NCI-H69 (cell line): Measurements from ENCODE around the gene TINAGL1.
A peak's percentile ranks its signal among the peaks of the same experiment; 100 is the strongest.

Experiments used
- DNase-seq: peaks from one replicate; lab custom pipeline; 2025; lab: John Stamatoyannopoulos, UW

Gene TINAGL1

GRCh38 chr1:31607360-31607759 lies 31.0 kb downstream of the TINAGL1 start:
- no peak for DNase-seq

DNA sequence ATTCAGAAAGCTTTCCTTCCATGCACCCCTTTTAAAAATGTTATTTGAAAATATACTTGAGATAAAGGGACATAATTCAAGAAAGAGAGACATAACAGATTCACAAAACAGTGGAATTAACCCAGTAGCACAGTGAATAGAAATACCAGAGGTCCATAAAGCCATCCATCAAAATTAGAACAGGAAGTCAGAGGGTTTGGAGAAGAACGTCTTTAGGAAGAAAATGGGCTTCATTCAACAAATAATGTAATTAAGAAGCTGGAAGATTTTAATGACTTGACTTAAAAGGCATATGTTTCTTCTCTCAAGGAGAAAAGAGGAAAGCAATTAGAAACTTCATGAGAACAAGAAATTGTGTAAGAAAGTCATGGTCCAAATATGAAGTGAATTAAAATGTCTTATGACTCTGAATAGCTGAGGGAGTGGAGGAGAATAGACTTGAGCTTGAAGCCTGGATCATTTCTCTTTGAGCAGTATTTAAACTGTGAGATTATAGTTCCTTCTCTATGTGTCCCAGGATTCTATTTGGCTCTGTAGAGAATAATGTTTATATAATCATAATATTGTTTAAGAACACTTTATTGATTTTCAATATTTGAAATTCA lies 33.3 kb downstream of the TINAGL1 start:
- DNase-seq: no peak

- DNase-seq: no peak
Observed at GRCh38 chr1:31614414-31615005, 38.2 kb downstream of the TINAGL1 start.

GRCh38 chr1:31615414-31615813 lies 39.1 kb downstream of the TINAGL1 start:
- DNase-seq: no peak

DNA sequence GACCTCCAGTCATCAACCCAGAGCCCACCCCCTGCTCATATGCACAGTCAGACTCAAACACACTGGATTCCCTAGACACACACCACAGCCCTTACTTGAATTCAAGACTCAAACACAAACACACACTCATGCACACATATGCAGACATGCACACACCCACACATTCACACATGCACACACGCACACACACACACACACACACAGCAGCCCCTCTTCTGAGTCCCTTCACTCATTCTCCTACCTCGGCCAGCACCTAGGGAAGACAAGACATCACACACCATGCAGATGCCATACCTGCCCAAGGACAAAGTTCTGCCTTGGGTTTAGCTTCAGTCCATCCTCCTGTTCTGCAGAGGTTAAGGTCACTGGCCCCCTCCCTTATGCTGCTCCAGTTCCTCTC lies 39.6 kb downstream of the TINAGL1 start:
- DNase-seq: no peak

- peak; percentile 27 for DNase-seq
Observed at GRCh38 chr1:31617218-31617915, 41.1 kb downstream of the TINAGL1 start, which contains the start of gene HCRTR1. Gene HCRTR1, plus strand, starts transcription at chr1:31617689. Its CDS starts 1,504 bp downstream, at chr1:31619193.

- DNase-seq: peak; percentile 65
Observed at GRCh38 chr1:31617916-31618746, 41.8 kb downstream of the TINAGL1 start.

DNA sequence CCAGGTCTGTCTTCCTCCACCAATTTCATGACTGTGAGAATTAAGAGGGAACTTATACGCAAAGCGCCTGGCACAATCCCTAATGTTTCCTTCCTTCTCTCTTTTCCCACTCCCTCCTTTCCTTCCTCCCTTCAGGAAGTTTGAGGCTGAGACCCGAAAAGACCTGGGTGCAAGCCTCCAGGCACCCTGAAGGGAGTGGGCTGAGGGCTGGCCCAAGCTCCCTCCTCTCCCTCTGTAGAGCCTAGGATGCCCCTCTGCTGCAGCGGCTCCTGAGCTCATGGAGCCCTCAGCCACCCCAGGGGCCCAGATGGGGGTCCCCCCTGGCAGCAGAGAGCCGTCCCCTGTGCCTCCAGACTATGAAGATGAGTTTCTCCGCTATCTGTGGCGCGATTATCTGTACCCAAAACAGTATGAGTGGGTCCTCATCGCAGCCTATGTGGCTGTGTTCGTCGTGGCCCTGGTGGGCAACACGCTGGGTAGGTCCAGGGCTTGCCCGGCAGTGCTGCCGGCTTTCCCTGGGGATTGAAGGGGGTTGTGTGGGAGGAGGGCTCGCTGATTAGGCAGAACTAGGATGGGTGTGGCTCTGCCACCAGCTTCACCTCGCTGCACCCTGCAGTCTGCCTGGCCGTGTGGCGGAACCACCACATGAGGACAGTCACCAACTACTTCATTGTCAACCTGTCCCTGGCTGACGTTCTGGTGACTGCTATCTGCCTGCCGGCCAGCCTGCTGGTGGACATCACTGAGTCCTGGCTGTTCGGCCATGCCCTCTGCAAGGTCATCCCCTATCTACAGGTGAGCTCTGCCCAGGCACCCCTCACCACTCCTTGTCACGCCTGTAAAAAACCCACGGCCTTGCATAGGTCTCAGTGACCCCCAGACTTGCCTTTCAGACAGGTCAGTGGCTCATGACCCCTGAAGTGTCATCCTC lies 42.9 kb downstream of the TINAGL1 start:
- no peak for DNase-seq

DNA sequence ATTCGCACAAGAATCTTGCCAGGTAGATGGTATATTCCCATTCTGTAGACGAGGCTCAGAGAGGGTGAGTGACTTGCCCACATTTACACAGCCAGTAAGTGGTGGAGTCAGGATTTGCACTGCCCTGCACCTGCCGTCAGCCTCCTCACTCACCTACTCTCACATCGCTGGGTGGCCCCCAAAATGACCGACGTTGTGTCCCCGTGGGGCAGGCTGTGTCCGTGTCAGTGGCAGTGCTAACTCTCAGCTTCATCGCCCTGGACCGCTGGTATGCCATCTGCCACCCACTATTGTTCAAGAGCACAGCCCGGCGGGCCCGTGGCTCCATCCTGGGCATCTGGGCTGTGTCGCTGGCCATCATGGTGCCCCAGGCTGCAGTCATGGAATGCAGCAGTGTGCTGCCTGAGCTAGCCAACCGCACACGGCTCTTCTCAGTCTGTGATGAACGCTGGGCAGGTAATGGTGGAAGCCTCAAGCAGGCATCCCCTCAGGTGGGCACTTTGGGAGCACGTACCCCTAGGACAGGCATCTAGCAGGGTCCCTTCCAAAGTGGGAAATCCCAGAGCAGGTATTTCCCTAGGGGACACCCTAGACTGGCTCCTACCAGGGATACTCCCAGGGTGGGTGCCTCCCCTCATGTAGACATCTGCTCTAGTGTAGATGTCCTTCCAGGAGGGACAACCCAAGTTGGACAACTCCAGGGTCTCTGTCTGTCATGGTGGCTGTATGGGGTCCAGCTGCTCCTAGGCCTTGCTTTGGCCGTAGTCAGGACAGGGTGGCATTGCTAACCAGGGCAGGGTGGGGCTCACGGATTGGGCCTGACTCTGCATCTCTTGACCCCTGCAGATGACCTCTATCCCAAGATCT lies 44.5 kb downstream of the TINAGL1 start:
- no peak for DNase-seq

DNA sequence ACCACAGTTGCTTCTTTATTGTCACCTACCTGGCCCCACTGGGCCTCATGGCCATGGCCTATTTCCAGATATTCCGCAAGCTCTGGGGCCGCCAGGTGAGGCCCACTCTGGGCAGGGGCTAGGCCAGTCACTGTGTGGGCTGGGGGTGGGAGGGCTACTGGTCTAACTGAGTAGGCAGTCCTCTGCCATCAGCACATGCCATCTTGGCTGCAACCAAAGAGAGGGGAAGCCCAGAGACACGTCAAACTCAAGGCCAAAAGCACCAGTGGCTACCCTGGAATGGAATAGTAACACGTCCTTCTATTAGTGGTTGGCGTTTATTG lies 45.1 kb downstream of the TINAGL1 start:
- no peak for DNase-seq

DNA sequence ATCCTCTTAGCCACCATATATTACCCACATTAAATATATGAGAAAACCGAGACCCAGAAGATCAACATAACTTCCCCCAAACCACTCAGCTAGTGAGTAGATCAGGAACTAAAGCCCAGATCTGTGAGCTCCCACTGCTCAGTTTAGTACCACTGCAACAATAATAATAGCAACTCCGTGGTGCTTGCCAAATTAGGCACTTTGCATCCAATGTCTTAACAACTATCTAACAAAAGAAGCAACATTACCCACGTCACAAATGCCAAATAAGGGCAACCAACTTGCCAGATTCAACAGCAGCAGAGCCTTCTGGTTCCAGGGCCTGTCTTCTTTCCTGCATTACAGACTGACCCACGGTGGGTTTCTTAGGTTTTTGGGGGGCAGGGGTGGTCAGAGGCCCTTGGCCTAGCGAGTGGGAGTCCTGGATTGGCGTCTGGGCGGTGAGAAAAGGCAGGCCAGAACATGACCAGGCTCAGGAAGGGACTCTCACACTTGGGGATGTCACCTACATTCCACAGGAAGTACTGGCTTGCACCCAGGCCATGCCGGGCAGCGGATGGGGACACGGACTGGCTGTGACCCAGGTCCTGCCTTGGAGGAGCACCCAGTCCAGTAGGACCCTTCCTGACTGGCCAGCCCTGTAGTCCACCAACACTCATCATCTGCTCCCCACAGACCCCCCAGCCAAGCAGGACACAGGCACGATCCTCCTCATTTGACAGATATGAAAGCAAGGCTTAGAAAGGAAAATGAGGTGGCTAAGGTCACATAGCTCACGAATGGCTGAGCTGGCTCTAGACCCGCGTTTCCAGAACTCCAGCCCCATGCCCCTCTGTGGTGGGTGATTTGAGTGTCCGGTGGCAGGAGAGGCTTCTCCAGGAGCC lies 45.8 kb downstream of the TINAGL1 start:
- DNase-seq: no peak

- DNase-seq: no peak
Observed at GRCh38 chr1:31623365-31623764, 47.0 kb downstream of the TINAGL1 start.

DNA sequence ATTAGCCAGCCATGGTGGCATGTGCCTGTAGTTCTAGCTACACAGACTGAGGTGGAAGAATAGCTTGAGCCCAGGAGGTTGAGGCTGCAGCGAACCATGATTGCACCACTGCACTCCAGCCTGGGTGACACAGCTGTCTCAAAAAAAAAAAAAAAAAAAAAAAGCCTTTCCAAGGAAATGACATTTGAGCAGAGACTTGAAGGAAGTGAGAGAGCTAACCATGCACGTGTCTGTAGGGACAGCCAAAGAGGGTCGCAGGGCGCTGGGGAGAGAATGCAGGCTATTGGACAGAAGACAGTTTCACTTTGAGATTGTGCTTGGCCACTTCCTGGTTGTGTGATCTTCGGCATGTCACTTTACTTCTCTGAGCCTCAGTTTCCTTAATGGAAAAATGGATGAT lies 48.0 kb downstream of the TINAGL1 start:
- DNase-seq: no peak

GRCh38 chr1:31624731-31625514 lies 48.6 kb downstream of the TINAGL1 start:
- DNase-seq: no peak

DNA sequence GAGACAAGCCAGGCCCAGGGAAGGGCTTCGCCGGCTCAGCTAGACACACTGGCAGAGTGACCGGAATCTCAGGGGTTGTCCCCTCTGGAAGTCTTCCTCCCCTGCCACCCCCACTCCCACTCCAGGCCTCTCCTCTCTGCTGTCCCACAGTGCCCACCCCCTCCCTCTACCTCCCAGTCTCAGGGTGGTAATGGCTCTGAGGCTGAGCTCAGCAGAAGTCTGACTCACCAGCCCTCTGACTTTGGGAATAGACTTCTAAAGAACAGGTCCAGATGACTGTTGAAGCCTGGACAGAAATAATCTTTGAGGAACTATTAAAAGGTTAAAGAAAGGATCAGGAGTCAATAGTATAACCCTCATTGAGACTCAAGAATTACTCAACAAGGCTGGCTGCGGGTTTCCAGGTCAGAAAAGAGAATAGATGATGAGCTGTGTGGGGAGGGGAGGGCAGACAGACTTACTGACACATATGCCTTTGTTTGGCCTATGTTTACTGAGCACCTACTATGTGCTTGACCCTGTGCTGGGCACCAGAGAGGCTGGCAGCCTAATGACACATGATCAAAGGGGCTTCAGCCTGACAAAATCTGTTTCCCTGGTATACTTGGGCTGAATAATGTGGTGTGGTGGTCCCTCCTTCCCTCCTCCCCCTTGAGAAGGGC lies 49.4 kb downstream of the TINAGL1 start:
- no peak for DNase-seq

DNA sequence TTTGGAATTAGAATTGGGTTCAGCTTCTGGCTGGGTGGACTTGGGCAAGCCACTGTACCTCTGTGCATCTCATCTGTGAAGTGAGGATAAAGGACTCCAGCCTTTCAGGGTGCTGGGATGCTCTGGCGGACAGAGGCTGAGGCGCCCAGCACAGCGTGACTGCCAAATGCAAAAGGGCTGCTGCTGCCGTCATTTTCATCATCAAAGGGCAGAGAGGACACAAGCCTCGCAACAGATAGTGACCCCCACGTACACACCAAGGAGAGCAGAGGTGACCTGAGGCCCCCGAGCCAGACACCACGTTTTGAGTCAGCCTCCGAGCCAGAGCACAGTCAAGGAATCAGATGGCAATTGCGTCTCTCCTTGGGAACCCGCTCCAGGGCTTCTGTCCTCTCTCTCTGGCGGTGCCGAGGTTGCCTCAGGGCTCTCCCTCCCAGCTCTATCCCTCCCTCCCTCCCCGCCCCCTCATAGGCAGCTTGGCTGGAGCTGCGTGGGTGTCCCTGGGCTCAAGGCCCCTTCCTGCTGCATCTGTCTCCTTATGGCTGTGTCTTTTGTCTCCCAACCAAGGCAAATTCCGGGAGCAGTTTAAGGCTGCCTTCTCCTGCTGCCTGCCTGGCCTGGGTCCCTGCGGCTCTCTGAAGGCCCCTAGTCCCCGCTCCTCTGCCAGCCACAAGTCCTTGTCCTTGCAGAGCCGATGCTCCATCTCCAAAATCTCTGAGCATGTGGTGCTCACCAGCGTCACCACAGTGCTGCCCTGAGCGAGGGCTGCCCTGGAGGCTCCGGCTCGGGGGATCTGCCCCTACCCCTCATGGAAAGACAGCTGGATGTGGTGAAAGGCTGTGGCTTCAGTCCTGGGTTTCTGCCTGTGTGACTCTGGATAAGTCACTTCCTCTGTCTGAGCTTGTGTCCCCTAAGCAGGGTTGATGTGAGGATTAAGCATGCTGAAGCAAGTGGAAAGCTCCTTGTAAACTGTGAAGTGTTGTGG lies 50.2 kb downstream of the TINAGL1 start:
- no peak for DNase-seq
